Right lobe of liver (tissue), 4 donors: ENCODE results near the gene H3-3A.

Experiments
- POLR2A ChIP-seq: fragments of 450-650 bp; IDR thresholded peaks from one replicate; pipeline ENCODE4 v1.6.1; 2017; ENCODE audit warnings: antibody characterized with exemption, mild to moderate bottlenecking
- TF ChIP-seq, protein P1 (sequence below), 4 donors: fragments of 200-600 bp in 3 of 4; fragments of 450-650 bp in 1 of 4; IDR thresholded peaks; one replicate each; pipeline versions ENCODE4 v1.5.1 to v1.8.0; 2016 to 2022; ENCODE audit warnings: antibody characterized with exemption in 4 of 4, mild to moderate bottlenecking in 2 of 4
- donor health status: DM: no; HTN: no; CAD: no.
- donor health status: DM: no; HTN: no; CAD: no.
- donor health status: DM: no; HTN: yes; CAD: no.

DNA sequence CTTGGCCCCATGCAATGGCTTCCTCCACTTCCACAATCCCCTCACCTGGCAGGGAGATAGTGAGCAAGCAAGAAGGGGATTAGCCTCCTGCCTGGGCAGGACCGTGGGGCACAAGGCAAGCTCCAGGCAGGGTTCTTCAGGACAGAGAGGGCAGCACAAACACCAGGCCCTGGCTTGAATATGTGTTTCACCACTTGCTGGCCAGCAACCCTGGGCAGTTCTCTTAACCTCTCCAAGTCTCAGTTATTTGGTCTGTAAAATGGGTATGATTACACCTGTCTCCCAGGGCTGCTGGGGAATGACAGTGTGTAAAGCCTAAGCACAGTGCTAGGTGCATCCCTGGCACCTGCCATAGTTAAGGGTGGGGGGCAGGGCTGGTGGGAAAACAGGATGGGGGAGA, 31.9 kb downstream of the H3-3A start:
- TF ChIP-seq, protein P1, sequence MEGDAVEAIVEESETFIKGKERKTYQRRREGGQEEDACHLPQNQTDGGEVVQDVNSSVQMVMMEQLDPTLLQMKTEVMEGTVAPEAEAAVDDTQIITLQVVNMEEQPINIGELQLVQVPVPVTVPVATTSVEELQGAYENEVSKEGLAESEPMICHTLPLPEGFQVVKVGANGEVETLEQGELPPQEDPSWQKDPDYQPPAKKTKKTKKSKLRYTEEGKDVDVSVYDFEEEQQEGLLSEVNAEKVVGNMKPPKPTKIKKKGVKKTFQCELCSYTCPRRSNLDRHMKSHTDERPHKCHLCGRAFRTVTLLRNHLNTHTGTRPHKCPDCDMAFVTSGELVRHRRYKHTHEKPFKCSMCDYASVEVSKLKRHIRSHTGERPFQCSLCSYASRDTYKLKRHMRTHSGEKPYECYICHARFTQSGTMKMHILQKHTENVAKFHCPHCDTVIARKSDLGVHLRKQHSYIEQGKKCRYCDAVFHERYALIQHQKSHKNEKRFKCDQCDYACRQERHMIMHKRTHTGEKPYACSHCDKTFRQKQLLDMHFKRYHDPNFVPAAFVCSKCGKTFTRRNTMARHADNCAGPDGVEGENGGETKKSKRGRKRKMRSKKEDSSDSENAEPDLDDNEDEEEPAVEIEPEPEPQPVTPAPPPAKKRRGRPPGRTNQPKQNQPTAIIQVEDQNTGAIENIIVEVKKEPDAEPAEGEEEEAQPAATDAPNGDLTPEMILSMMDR (IDR thresholded peaks at IDR 0.05): no peak
- no peak for TF ChIP-seq POLR2A
